Testis (tissue), 2 donors: ENCODE results near the gene SUSD2.

Experiments used
- CTCF ChIP-seq, 3 experiments: fragments of 450-650 bp in 2 of 3; fragments of 200-600 bp in 1 of 3; sonication (generic) in 1 of 3; IDR thresholded peaks; one replicate each; pipeline ENCODE4 v1.5.1; 2016 to 2019; ENCODE audit warnings: antibody characterized with exemption in 3 of 3, mild to moderate bottlenecking in 2 of 3, moderate library complexity in 1 of 3
- POLR2A ChIP-seq: fragments of 450-650 bp; IDR thresholded peaks from one replicate; pipeline ENCODE4 v1.6.1; 2017; ENCODE audit warnings: antibody characterized with exemption, mild to moderate bottlenecking, moderate library complexity

- TF ChIP-seq CTCF (IDR thresholded peaks at IDR 0.05) (no peak), POLR2A (no peak)
Observed at GRCh38 chr22:24188705-24189248, 7.5 kb downstream of the SUSD2 start.
